NOMO-1 (cell line): ENCODE measurements around the gene MROH8.

ENCODE experiments used
- DNase-seq, 2 experiments: peaks; one replicate each; lab custom pipeline; 2025; ENCODE audit not compliant: unreplicated experiment in 2 of 2; lab: John Stamatoyannopoulos, UW

Gene MROH8

DNA sequence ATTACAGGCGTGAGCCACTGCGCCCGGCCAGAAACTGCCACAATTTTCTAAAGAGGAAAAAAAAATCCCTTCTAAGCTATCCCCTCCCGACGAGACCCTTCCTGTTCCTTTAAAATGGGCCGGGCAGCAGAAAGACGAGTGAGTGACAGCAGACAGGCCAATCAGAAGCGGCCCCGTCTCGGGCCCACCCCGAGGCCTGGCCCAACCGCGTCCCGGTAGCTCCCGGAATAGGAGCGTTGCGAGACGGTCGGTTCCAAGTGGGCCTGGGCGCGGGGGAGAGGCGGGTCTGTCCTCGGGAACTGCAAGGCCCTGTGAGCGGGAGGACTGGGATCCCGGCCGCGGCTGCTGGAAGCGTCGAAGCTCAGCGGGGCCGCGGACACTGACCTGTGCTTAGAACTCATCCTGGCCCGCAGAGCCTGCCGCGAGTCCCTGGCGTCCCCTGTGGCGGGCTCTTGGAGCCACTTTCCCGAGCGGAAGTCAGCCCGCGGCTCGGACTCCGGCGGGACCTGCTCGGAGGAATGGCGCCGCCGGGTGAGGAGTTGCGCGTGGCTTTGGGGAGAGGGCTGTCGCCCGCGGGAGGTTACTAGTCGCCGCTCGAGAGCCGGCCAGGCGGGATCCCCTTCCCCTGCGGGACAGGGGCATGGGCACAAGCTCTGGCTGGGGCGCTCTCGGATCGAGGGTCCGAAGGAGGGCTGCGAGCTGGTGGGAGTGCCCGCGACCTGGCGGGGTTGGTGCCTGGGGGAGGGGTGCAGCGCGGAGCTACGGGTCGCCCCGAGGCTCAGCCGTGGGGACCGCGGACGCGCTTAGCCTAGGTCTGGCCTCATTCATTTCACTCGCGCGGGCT lies at the start of gene MROH8, which contains the start of gene RPN2:
MROH8 (minus strand) TSS at position 710 of the 844 bp plus-strand sequence.
RPN2 (plus strand) TSS at position 492 of the 844 bp plus-strand sequence; CDS start at position 519, 27 bp downstream.
- peak; percentile 93 to 96 for DNase-seq

DNA sequence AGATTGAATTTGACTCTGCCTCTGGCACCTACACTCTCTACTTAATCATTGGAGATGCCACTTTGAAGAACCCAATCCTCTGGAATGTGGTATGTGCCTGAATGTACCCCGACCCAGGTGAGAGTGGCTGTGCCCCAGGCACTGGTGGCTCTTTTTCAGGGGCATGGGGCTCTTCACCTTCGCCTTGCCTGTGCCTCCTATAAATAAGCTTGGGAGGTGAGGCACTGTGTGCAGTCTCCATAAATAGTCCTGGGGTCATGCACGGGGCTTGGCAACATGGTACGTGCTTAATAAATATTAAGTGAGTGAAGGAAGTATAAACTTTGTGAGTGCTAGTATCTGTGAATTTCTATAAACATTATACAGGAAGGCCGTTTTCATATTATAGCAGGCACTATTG lies 49.3 kb upstream of the MROH8 start:
- no peak for DNase-seq

DNA sequence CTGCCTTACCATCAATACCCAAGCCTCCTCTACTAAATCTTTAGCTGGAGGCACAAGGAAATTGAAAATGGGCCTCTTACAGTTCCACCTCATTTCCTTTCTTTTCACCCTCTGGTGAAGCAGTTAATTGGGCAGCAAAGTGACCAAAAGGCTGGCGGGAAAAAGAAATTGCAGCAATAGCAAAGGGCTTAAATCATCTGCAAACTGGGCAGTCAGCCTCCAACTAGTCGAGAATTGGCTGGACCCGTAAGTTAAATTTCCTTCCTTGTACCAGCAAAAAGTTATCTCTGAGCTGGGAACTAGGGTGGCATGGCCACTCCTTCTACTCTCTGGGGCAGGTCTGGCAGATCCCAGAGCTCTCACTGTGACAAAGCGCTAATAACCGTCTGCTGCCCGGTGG lies 48.7 kb upstream of the MROH8 start:
- DNase-seq, result no peak

DNA sequence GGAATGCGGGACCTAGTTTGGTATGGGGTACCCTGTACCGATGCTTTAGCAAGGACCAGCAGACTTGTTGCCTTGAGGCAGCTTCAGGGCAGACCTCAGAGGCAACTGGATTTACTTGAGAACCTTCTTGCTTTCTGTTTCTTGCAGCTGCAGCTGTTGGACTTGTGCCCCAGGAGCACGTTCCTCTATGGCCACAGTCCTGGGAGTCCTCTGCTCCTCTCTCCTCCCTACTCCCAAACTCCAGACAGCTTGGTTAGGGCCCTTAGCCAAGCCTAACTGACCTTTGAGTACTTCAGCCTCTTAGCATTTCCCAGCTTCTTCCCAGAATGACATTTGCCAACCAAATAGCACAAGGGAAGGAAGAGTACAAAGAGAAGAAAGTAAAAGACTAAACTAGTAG lies 47.5 kb upstream of the MROH8 start:
- DNase-seq, result no peak

DNA sequence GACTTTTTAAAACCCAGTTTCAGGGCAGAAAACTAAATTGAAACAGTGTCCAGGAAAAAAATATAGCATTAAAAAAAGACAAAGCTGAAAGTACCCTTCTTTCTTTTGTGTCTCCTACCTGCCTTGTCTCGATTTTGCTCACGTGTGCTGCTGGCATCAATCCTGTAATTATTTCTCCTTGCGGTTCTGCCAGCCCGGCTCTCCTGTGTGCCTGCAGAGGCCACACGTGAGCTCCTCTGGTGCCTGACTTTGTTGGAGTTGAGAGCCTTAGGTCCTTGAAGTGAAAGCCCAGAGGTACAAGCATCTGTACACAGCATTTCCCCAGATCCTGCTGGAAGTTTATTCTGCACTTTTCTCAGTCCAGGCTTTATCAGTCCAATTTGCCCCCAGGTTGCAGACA lies 45.8 kb upstream of the MROH8 start:
- DNase-seq, result no peak

DNA sequence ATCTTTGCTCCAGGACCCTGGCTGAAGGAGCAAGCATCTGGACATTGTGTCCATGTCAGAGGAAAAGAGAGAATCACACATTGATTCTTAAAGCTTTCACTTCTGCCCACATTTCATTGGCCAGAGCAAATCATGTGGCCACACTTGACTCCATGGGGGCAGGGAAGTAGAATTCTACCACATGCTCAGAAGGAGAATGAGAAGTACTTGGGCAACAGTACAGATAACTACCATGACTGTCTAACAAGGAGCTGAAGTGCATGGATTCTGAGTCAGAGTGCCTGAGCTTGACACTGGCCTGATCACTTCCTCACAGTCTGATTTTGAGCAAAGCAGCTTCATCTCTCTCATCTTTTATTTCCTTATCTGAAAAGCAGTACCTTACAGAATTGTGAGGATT lies 43.7 kb upstream of the MROH8 start:
- DNase-seq, result peak; percentile 94 to 97

DNA sequence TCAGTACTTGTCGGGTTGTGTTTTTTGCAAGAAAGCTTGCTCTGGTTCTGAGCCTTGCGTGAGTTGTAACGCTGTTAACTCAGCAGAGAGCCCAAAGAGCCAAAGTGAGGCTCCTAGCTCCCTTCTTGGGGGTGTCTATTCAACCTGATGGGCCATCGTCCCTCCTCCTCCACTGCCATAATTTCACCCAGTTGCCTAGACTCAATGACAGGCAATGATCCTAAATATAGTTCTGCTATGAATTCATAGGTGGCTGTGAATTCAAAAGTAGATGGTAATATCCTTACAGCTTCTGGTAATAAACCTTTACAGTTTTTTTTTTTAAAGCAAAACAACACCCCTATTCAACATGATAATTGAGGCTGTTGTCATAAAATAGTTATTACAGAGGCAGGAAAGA lies 42.7 kb upstream of the MROH8 start:
- DNase-seq, result no peak

GRCh38 chr20:37220731-37221130 lies 41.4 kb upstream of the MROH8 start:
- no peak for DNase-seq

DNA sequence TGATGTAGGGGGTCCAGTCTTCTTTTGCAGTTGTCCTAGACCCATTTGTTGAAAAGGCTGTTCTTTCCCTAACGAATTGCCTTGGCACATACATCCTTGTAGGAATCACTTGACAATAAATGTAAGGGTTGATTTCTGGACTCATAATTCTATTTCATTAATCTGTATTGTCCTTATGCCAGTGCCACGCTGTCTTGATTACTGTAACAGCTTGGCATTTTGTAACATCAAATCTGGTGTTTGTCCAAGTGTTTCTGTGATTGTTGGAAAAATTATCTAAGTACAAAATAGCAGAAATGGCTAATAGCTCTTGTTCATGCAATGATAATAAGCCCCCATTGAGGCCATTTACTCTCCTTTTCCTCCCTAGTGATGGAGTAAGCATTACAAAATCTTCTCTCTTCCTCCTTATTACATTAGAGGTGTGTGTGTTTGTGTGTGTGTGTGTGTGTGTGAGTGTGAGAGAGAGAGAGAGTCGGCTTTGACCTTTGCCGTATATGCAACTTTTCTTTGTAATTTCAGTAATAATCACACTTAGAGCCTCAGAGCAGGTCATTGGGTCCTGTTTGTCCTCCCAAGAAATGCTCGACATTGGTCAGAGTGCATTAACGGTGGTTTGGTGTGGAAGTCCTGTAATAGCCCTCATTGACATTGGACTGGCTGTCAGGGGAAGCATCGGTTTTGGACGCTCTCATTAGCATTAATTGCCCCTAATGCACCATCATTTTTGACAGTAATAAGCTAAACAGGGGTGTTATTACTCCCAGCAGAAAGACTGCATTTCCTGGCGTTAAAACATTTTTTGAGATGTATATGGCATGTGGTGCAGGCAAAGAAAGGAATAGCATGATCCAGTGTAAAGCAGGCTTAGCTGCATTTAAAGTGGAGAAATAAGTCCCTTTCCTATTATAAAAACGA lies 40.7 kb upstream of the MROH8 start:
- no peak for DNase-seq

DNA sequence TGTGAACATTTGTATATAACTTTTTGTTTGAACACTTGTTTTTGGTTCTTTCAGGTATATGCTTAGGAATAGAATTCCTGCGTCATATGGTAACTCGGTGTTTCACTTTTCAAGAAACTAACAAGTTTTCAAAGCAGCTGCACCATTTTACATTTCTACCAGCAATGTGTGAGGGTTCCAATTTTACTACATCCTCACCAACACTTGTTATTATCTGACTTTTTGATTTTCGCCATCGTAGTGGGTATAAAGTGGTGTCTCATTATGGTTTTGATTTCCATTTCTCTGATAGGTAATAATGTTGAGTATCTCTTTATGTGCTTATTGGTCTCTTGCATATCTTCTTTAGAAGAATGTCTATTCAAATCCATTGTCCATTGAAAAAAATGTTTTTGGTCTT lies 39.6 kb upstream of the MROH8 start:
- DNase-seq, result no peak

- DNase-seq, result no peak
These were observed 39.1 kb upstream of the MROH8 start for GRCh38 chr20:37218441-37218840.

- DNase-seq, result no peak
These were observed 30.4 kb upstream of the MROH8 start for GRCh38 chr20:37209661-37210314.

DNA sequence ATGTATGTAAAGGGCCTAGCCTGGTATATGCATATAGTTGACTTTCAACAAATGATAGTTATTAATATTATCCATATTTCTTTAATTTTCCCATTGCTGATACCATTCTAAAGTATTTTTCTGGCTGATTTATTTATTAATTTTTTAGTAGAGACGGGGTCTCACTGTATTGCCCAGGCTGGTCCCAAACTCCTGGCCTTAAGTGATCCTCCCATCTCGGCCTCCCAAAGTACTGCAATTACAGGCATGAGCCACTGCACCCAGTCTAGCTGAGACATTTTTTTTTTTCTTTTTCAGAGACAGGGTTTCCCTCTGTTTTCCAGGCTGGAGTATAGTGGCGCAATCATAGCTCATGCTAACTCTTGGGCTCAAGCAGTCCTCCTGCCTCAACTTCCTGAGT lies 29.8 kb upstream of the MROH8 start:
- DNase-seq, result no peak

GRCh38 chr20:37207171-37207570 lies 27.8 kb upstream of the MROH8 start:
- no peak for DNase-seq

- DNase-seq, result no peak
These were observed 26.4 kb upstream of the MROH8 start for GRCh38 chr20:37205794-37206193.

DNA sequence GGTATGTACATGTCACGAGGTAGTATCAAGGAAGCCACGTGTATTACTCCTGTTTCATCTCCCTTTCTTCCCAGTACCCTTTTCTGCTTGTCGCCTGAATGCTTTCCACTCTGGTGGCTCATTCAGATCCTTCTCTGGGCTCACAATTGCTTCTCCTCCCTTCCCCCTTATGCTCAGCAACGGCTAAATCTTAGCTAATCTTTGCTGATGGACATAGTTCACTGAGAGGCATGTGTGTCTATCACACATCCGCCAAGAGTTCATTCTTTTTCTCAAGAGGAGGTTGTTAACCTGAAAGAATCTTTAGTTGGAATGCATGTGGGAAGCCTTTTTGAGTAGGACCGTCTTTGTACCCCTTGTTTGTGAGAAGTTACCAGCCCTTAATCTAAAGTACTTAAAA lies 25.8 kb upstream of the MROH8 start:
- no peak for DNase-seq

DNA sequence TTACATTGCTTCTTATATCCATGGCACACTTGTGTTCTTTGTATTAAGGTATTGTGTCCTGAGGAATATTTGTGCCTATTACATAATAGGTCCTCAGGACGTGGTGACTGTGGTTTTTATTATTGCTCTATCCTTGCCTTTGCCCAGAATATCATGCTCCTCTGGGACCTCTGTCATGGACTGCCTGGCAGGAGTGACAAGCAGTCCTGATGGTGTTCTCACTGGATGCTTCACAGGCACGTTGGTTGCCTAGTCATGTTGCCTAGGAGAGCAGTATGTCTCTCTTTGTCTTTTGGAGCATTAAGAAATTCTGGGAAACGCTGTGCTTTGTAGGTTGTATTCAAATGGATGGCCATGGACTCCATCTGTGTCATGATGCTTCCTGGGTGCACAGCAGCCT lies 24.7 kb upstream of the MROH8 start:
- DNase-seq, result no peak

- peak in 1 of 2 experiments; percentile 5 for DNase-seq
These were observed 23.1 kb upstream of the MROH8 start for GRCh38 chr20:37202267-37202943.

DNA sequence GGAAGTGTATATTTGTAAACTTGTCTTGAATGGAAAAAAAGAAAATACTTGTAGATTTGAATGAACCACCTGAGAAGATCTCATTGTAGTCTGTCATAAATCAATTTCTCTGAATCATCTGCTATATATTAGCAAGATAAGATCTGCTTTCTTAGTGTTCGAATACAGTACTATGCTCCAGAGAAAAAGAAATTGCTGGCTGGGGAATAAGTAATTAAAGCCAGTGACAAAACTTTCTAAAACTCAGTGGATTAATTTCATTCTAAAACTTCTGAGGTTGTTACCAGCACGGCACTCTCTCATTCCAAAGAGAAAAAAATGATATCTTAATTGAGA lies 22.4 kb upstream of the MROH8 start:
- no peak for DNase-seq

- DNase-seq, result no peak
These were observed 21.8 kb upstream of the MROH8 start for GRCh38 chr20:37200926-37201826.
